Ishikawa (cell line): ENCODE data around the gene PRM1.

ENCODE experiments used
- CEBPB ChIP-seq: IDR thresholded peaks from 2 replicates; pipeline ENCODE4 v1.6.1; 2012
- CREB1 ChIP-seq: IDR thresholded peaks from 2 replicates; pipeline ENCODE4 v1.6.1; 2012; ENCODE audit warnings: low read depth
- EGR1 ChIP-seq: IDR thresholded peaks from 2 replicates; pipeline ENCODE4 v1.6.1; 2012
- EP300 ChIP-seq: IDR thresholded peaks from 2 replicates; pipeline ENCODE4 v1.6.1; 2012; ENCODE audit warnings: borderline replicate concordance
- FOXM1 ChIP-seq: IDR thresholded peaks from 2 replicates; pipeline ENCODE4 v1.6.1; 2012; ENCODE audit warnings: low read depth, borderline replicate concordance
- MAX ChIP-seq: IDR thresholded peaks from 2 replicates; pipeline ENCODE4 v1.6.1; 2012
- NFIC ChIP-seq: IDR thresholded peaks from 2 replicates; pipeline ENCODE4 v1.6.1; 2012
- RAD21 ChIP-seq: IDR thresholded peaks from 2 replicates; pipeline ENCODE4 v1.6.1; 2012; ENCODE audit warnings: low read depth
- REST ChIP-seq: IDR thresholded peaks from 2 replicates; pipeline ENCODE4 v1.6.1; 2012; ENCODE audit warnings: low read depth, mild to moderate bottlenecking
- TAF1 ChIP-seq: IDR thresholded peaks from 2 replicates; pipeline ENCODE4 v1.6.1; 2012; ENCODE audit warnings: low read depth, mild to moderate bottlenecking
- TCF12 ChIP-seq: IDR thresholded peaks from 2 replicates; pipeline ENCODE4 v1.6.1; 2012; ENCODE audit warnings: low read depth
- TEAD4 ChIP-seq: IDR thresholded peaks from 2 replicates; pipeline ENCODE4 v1.6.1; 2012
- USF1 ChIP-seq: IDR thresholded peaks from 2 replicates; pipeline ENCODE4 v1.6.1; 2012
- YY1 ChIP-seq: IDR thresholded peaks from 2 replicates; pipeline ENCODE4 v1.6.1; 2012; ENCODE audit warnings: low read depth
- ZBTB7A ChIP-seq: IDR thresholded peaks from 2 replicates; pipeline ENCODE4 v1.6.1; 2012; ENCODE audit warnings: low read depth

PRM1 gene

GRCh38 chr16:11280616-11281522 is at the start of gene PRM1:
Gene PRM1, minus strand, starts transcription at chr16:11281330. Its CDS starts 92 bp downstream, at chr16:11281238.
- no peak for TF ChIP-seq TEAD4
- TF ChIP-seq NFIC, result no peak
- TF ChIP-seq YY1, result no peak

- no peak for TF ChIP-seq REST
- TF ChIP-seq TEAD4, result no peak
- TF ChIP-seq EP300, result no peak
- no peak for TF ChIP-seq YY1
- no peak for TF ChIP-seq ZBTB7A
- no peak for TF ChIP-seq FOXM1
- no peak for TF ChIP-seq RAD21
- no peak for TF ChIP-seq CREB1
- no peak for TF ChIP-seq USF1
- no peak for TF ChIP-seq EGR1
- TF ChIP-seq TAF1, result no peak
- TF ChIP-seq TCF12, result no peak
Measured at GRCh38 chr16:11330526-11331237, 49.6 kb upstream of the PRM1 start.

GRCh38 chr16:11329891-11330290 is 48.8 kb upstream of the PRM1 start:
- TF ChIP-seq CEBPB (no peak), TCF12 (no peak), RAD21 (no peak), EP300 (no peak), MAX (no peak)

- TF ChIP-seq MAX, result peak; percentile 2; the same call in 1 of the 2 replicates
- TF ChIP-seq ZBTB7A, result no peak
- no peak for TF ChIP-seq REST
- TF ChIP-seq CREB1, result no peak
Measured at GRCh38 chr16:11329071-11329491, 48.0 kb upstream of the PRM1 start.

GRCh38 chr16:11328172-11329070 is 47.3 kb upstream of the PRM1 start:
- TF ChIP-seq USF1 (no peak), CEBPB (peak; percentile 67), TCF12 (peak; percentile 93), CREB1 (no peak), RAD21 (peak; percentile 29; the same call in 1 of the 2 replicates), EP300 (peak; percentile 77), ZBTB7A (no peak), TEAD4 (peak; percentile 94), FOXM1 (no peak), REST (no peak), NFIC (peak; percentile 72), EGR1 (no peak), TAF1 (no peak), YY1 (no peak), MAX (peak; percentile 42; the same call in 1 of the 2 replicates)
